Measurements from ENCODE around the gene CYP26A1.

Gene CYP26A1

GRCh38 chr10:93121311-93121710 lies 47.6 kb downstream of the CYP26A1 start:
- no peak for DNase-seq (ENCODE audit: low read depth in 2 of 2)

GRCh38 chr10:93123766-93124165 lies 50.1 kb downstream of the CYP26A1 start:
- DNase-seq (ENCODE audit: low read depth in 2 of 2) = no peak

- DNase-seq (ENCODE audit: low read depth in 2 of 2) = no peak
These were observed 51.1 kb downstream of the CYP26A1 start for GRCh38 chr10:93124580-93125318.

GRCh38 chr10:93125966-93126365 lies 52.3 kb downstream of the CYP26A1 start:
- no peak for DNase-seq (ENCODE audit: low read depth in 2 of 2)

- DNase-seq (ENCODE audit: low read depth in 2 of 2) = no peak
These were observed 52.9 kb downstream of the CYP26A1 start for GRCh38 chr10:93126483-93127052.

All from stimulated activated CD8-positive, alpha-beta memory T cell treated with anti-CD3 and anti-CD28 coated beads, Interleukin-2, amount 100 ng/mL, for 48 hours (primary cell).